ENCODE data around the gene KDM5C. TPM values are rescaled to one million over a fixed set of nuclear protein-coding genes. Genes with fewer than 3 reads are reported as not detected.

KDM5C gene
- total RNA-seq, 1 experiment from 2014 or later = 178 TPM

DNA sequence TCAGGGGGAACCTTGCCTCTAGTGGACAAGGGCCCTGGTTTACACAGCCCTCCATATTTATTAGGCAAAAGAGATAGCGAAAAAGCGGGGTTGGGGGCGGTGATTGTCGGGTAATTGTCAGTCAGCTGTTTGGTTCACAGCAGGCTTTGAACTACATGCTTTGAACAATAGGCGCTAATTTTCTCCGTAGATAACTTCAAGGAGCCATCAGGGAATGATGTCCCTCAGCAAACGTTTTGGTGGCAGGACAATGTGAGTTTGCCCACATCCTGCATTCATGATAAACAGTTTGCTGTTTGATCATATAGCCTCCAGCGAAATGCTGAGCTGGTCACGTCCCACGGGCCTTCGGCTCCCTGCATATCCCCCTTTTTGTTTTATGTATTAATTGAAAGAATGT, 65.8 kb downstream of the KDM5C start:
- H3K4me1 ChIP-seq (ENCODE audit: insufficient read depth, low read length, poor library complexity, severe bottlenecking) = no peaks in the 10 kb centered on the region
- no TSS peak for BruUV-seq (replicated peaks)
- ChIA-PET POLR2A (ENCODE audit: low non-redundant PET) (no interaction called here), CTCF (no interaction called here)
- no peak overlapping the region for H3K27ac ChIP-seq (ENCODE audit: low read depth, low read length, poor library complexity, severe bottlenecking)
- no peaks in the 10 kb centered on the region for H3K36me3 ChIP-seq (ENCODE audit: insufficient read depth, low read length, poor library complexity, severe bottlenecking)
- TF ChIP-seq EZH2 (IDR thresholded peaks at IDR 0.05; ENCODE audit: borderline replicate concordance, low read depth, low read length, poor library complexity, severe bottlenecking) = no peak
- TF ChIP-seq, protein P1, sequence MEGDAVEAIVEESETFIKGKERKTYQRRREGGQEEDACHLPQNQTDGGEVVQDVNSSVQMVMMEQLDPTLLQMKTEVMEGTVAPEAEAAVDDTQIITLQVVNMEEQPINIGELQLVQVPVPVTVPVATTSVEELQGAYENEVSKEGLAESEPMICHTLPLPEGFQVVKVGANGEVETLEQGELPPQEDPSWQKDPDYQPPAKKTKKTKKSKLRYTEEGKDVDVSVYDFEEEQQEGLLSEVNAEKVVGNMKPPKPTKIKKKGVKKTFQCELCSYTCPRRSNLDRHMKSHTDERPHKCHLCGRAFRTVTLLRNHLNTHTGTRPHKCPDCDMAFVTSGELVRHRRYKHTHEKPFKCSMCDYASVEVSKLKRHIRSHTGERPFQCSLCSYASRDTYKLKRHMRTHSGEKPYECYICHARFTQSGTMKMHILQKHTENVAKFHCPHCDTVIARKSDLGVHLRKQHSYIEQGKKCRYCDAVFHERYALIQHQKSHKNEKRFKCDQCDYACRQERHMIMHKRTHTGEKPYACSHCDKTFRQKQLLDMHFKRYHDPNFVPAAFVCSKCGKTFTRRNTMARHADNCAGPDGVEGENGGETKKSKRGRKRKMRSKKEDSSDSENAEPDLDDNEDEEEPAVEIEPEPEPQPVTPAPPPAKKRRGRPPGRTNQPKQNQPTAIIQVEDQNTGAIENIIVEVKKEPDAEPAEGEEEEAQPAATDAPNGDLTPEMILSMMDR (conservative IDR thresholded peaks at IDR 0.05; ENCODE audit: low read depth, low read length) = no peak
- H3K27me3 ChIP-seq (replicated peaks; ENCODE audit: insufficient read depth, low read depth, low read length, poor library complexity) = no peaks in the 10 kb centered on the region
- no peak overlapping the region for H3K4me3 ChIP-seq (ENCODE audit: low read depth, low read length, poor library complexity, severe bottlenecking)
- peaks cover 4% of the 10 kb centered on the region for H3K9me3 ChIP-seq (ENCODE audit: low read depth, low read length, poor library complexity, severe bottlenecking)
- intact Hi-C loops (cut with micrococcal nuclease; ENCODE audit: unreplicated experiment) = no loop called here
- no peak for DNase-seq (ENCODE audit: low spot score)

DNA sequence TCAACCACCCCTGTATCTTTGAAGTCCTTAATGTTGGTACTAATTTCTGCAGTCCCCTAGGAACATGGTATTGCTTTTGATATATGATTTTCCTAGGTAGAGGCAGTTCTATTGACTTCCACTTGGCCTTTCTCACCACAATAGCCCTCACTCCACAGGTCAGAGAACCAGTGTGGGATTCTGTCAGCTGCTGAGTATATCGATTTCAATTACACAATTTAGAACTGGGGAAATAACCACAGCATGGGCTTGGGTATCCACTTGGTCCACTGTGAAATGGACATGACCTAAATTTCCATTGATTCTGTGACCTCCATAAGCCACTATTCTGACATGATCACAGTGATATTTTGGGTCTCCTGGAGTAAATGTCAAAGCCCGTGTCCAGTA, 68.8 kb downstream of the KDM5C start:
- POLR2A ChIA-PET (ENCODE audit: low non-redundant PET) = no interaction called here
- no TSS peak for BruUV-seq (replicated peaks)
- H3K4me3 ChIP-seq (ENCODE audit: low read depth, low read length, poor library complexity, severe bottlenecking) = no peak overlapping the region
- H3K27ac ChIP-seq (ENCODE audit: low read depth, low read length, poor library complexity, severe bottlenecking) = no peak overlapping the region
- CTCF ChIA-PET = no interaction called here
- no peaks in the 10 kb centered on the region for H3K36me3 ChIP-seq (ENCODE audit: insufficient read depth, low read length, poor library complexity, severe bottlenecking)
- no peaks in the 10 kb centered on the region for H3K4me1 ChIP-seq (ENCODE audit: insufficient read depth, low read length, poor library complexity, severe bottlenecking)
- intact Hi-C loops (cut with micrococcal nuclease; ENCODE audit: unreplicated experiment) = no loop called here
- TF ChIP-seq, protein P1 (conservative IDR thresholded peaks at IDR 0.05; ENCODE audit: low read depth, low read length) = no peak
- TF ChIP-seq EZH2 (IDR thresholded peaks at IDR 0.05; ENCODE audit: borderline replicate concordance, low read depth, low read length, poor library complexity, severe bottlenecking) = no peak
- H3K9me3 ChIP-seq (ENCODE audit: low read depth, low read length, poor library complexity, severe bottlenecking) = peaks cover 4% of the 10 kb centered on the region
- DNase-seq (ENCODE audit: low spot score) = no peak
- no peaks in the 10 kb centered on the region for H3K27me3 ChIP-seq (replicated peaks; ENCODE audit: insufficient read depth, low read depth, low read length, poor library complexity)

DNA sequence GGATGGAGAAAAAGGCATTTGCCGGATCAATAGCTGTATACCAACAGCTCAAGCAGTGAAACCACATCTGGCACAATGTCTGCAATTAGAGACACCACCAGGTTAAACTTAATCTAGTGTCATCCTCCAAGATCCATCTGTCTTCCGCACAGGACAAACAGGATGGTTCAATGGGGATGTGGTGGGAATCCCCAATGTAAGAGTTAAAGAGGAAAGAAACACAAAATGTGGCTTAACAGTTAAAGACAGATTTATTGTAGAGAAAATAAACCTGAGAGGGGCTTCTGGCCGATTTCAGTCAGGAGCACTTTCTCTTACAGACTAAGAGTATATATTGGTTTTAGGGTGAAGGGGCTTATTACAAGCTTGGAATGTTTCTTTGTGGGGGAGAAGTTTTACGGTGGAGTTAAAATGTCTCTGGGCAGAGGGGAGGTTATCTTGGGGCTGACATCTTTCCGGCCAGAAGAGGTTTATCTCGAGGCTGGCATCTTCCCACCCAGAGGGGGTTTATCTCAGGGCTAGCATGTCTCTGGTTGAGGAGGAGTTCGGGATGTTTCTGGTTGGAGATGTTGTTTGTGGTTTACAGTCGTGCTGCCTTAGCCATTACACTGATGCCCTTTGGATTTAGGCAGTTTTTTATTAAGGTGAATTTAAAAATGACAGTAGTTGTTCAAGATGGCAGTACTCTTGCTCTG, 69.3 kb downstream of the KDM5C start:
- intact Hi-C loops (cut with micrococcal nuclease; ENCODE audit: unreplicated experiment) = no loop called here

More for the DNA sequence above, 69.3 kb downstream of the KDM5C start:
- Histone ChIP-seq H3K9me3 (ENCODE audit: low read depth, low read length, poor library complexity, severe bottlenecking) (peaks cover 4% of the 10 kb centered on the region), H3K4me3 (ENCODE audit: low read depth, low read length, poor library complexity, severe bottlenecking) (no peak overlapping the region), H3K4me1 (ENCODE audit: insufficient read depth, low read length, poor library complexity, severe bottlenecking) (no peaks in the 10 kb centered on the region), H3K27ac (ENCODE audit: low read depth, low read length, poor library complexity, severe bottlenecking) (no peak overlapping the region), H3K36me3 (ENCODE audit: insufficient read depth, low read length, poor library complexity, severe bottlenecking) (no peaks in the 10 kb centered on the region), H3K27me3 (replicated peaks; ENCODE audit: insufficient read depth, low read depth, low read length, poor library complexity) (no peaks in the 10 kb centered on the region)
- CTCF ChIA-PET = no interaction called here
- POLR2A ChIA-PET (ENCODE audit: low non-redundant PET) = no interaction called here
- no TSS peak for BruUV-seq (replicated peaks)
- TF ChIP-seq, protein P1 (conservative IDR thresholded peaks at IDR 0.05; ENCODE audit: low read depth, low read length) = no peak
- DNase-seq (ENCODE audit: low spot score) = no peak
